ENCODE data around the gene ANO2. TPM values are rescaled to one million over a fixed set of nuclear protein-coding genes. Genes with fewer than 3 reads are reported as not detected.

The ANO2 gene
- total RNA-seq, 1 experiment from 2014 or later: 0.68 TPM

DNA sequence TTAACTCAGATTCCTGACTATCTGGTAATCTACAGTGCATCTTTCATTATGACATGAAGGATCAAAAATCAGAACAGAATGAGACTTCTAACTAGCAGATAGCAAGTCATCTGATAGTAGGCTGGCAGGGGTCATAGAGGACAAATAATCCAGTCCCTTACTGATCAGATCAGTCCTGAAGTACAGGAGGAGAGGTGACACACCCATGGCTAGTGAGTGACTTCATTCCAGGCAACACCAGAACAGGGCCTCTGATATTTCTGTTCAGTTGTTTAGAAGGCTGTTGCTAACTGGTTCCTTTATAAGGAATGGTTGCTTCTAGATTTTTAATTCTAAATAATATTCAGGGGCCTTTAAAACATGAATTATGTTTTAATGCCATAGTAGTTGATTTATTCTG lies 291.0 kb downstream of the ANO2 start:
- no peaks in the 10 kb centered on the region for H3K4me1 ChIP-seq
- ChIA-PET CTCF (no interaction called here), POLR2A (no interaction called here)
- Mint-ChIP-seq H3K4me1 (ENCODE audit: low read depth, unreplicated experiment) (peaks cover 2% of the 10 kb centered on the region), H3K27me3 (ENCODE audit: insufficient read depth, unreplicated experiment) (no peaks in the 10 kb centered on the region), H3K27ac (ENCODE audit: unreplicated experiment) (no peak overlapping the region), H3K9me3 (ENCODE audit: unreplicated experiment) (no peaks in the 10 kb centered on the region), H3K36me3 (ENCODE audit: insufficient read depth, unreplicated experiment) (no peaks in the 10 kb centered on the region), H3K4me3 (ENCODE audit: unreplicated experiment) (no peak overlapping the region)
- intact Hi-C loops (cut with micrococcal nuclease; ENCODE audit: unreplicated experiment): no loop called here
- TF ChIP-seq, protein P1, sequence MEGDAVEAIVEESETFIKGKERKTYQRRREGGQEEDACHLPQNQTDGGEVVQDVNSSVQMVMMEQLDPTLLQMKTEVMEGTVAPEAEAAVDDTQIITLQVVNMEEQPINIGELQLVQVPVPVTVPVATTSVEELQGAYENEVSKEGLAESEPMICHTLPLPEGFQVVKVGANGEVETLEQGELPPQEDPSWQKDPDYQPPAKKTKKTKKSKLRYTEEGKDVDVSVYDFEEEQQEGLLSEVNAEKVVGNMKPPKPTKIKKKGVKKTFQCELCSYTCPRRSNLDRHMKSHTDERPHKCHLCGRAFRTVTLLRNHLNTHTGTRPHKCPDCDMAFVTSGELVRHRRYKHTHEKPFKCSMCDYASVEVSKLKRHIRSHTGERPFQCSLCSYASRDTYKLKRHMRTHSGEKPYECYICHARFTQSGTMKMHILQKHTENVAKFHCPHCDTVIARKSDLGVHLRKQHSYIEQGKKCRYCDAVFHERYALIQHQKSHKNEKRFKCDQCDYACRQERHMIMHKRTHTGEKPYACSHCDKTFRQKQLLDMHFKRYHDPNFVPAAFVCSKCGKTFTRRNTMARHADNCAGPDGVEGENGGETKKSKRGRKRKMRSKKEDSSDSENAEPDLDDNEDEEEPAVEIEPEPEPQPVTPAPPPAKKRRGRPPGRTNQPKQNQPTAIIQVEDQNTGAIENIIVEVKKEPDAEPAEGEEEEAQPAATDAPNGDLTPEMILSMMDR (IDR thresholded peaks at IDR 0.05; ENCODE audit: insufficient read depth in 1 of 2, low read depth in 1 of 2, low read length in 1 of 2, severe bottlenecking in 1 of 2, unreplicated experiment in 1 of 2): no peak
- BruUV-seq (replicated peaks): no TSS peak
- H3K27me3 ChIP-seq (replicated peaks; ENCODE audit: control insufficient read depth, insufficient read depth, low read length): no peaks in the 10 kb centered on the region
- no peak for DNase-seq
- no peaks in the 10 kb centered on the region for H3K9me3 ChIP-seq
- H3K4me3 ChIP-seq (ENCODE audit: low read depth, low read length): no peak overlapping the region
- no peaks in the 10 kb centered on the region for H3K36me3 ChIP-seq (ENCODE audit: control insufficient read depth, insufficient read depth, low read length)

DNA sequence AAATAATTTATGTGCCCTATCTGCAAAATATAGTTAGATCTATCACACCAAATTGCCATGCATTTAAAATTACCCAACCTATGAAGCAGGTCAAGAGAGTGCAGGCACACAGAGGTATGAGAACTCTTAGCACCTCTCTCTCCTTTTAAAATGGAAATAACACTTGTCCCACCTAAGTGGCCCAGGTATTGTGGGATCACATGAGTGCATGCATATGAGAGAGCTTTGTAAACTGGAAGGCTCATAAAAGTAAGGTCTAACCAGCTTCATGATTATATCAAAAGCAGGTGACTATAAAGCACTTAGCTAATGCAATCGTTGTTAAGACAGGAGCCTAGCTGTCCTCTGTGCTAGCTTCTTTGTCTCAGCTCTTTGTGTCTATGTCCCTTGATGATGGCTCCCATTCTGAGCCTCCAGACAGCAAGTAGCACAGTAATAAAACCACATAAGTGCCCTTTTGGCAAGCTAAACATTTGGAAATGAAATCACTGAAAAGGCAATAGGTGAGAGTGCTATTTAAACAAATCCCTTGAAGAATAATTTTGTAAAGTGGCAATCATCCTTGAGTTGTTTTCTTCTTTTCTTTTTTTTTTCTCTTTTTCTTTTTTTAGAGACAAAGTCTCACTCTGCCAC lies 294.1 kb downstream of the ANO2 start:
- H3K36me3 ChIP-seq (ENCODE audit: control insufficient read depth, insufficient read depth, low read length): no peaks in the 10 kb centered on the region
- no peaks in the 10 kb centered on the region for H3K36me3 Mint-ChIP-seq (ENCODE audit: insufficient read depth, unreplicated experiment)
- H3K4me3 ChIP-seq (ENCODE audit: low read depth, low read length): no peak overlapping the region
- H3K27me3 ChIP-seq (replicated peaks; ENCODE audit: control insufficient read depth, insufficient read depth, low read length): no peaks in the 10 kb centered on the region
- intact Hi-C loops (cut with micrococcal nuclease; ENCODE audit: unreplicated experiment): no loop called here
- TF ChIP-seq, protein P1 (IDR thresholded peaks at IDR 0.05; ENCODE audit: insufficient read depth in 1 of 2, low read depth in 1 of 2, low read length in 1 of 2, severe bottlenecking in 1 of 2, unreplicated experiment in 1 of 2): no peak
- CTCF ChIA-PET: interaction anchor here (0.5 to 1.5 kb wide), 3 partner anchors 150 to 465 kb away, joined by 3 to 6 read pairs (median 5); no protein-coding TSS in a partner anchor
- H3K9me3 ChIP-seq: no peaks in the 10 kb centered on the region
- H3K27ac Mint-ChIP-seq (ENCODE audit: unreplicated experiment): no peak overlapping the region
- no peaks in the 10 kb centered on the region for H3K4me1 ChIP-seq
- POLR2A ChIA-PET: no interaction called here
- no peaks in the 10 kb centered on the region for H3K9me3 Mint-ChIP-seq (ENCODE audit: unreplicated experiment)
- no TSS peak for BruUV-seq (replicated peaks)
- H3K27me3 Mint-ChIP-seq (ENCODE audit: insufficient read depth, unreplicated experiment): no peaks in the 10 kb centered on the region
- DNase-seq: no peak
- H3K4me3 Mint-ChIP-seq (ENCODE audit: unreplicated experiment): no peak overlapping the region
- H3K4me1 Mint-ChIP-seq (ENCODE audit: low read depth, unreplicated experiment): peaks cover 8% of the 10 kb centered on the region

DNA sequence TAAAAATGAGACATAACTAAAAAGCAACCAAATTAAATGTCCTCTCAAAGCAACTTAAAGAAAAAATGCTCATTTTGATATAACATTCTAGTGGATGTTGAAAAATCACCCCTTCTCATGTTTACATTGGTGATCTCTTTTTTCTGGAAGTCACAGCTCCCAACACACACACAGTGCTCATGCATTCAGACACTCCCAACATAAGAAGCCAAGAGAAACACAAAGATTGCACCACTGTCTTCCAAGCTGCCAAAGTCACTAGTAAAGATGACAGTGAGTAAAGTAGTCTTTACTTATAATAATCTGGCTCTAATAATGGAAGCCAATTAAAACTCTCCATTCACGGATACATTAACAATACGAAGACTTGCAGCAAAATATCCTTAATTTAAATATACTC lies 294.8 kb downstream of the ANO2 start:
- Histone ChIP-seq H3K4me3 (ENCODE audit: low read depth, low read length) (no peak overlapping the region), H3K9me3 (no peaks in the 10 kb centered on the region), H3K36me3 (ENCODE audit: control insufficient read depth, insufficient read depth, low read length) (no peaks in the 10 kb centered on the region), H3K27me3 (replicated peaks; ENCODE audit: control insufficient read depth, insufficient read depth, low read length) (no peaks in the 10 kb centered on the region), H3K4me1 (no peaks in the 10 kb centered on the region)
- ChIA-PET POLR2A (no interaction called here), CTCF (interaction anchor here (1.2 to 1.5 kb wide), 2 partner anchors 152 to 222 kb away, joined by 4 to 5 read pairs; no protein-coding TSS in a partner anchor)
- BruUV-seq (replicated peaks): no TSS peak
- peaks cover 8% of the 10 kb centered on the region for H3K4me1 Mint-ChIP-seq (ENCODE audit: low read depth, unreplicated experiment)
- H3K4me3 Mint-ChIP-seq (ENCODE audit: unreplicated experiment): no peak overlapping the region
- intact Hi-C loops (cut with micrococcal nuclease; ENCODE audit: unreplicated experiment): no loop called here
- TF ChIP-seq, protein P1 (IDR thresholded peaks at IDR 0.05; ENCODE audit: insufficient read depth in 1 of 2, low read depth in 1 of 2, low read length in 1 of 2, severe bottlenecking in 1 of 2, unreplicated experiment in 1 of 2): no peak
- no peak overlapping the region for H3K27ac Mint-ChIP-seq (ENCODE audit: unreplicated experiment)
- no peak for DNase-seq
- H3K36me3 Mint-ChIP-seq (ENCODE audit: insufficient read depth, unreplicated experiment): no peaks in the 10 kb centered on the region
- H3K9me3 Mint-ChIP-seq (ENCODE audit: unreplicated experiment): no peaks in the 10 kb centered on the region
- H3K27me3 Mint-ChIP-seq (ENCODE audit: insufficient read depth, unreplicated experiment): no peaks in the 10 kb centered on the region
